NCI-H1417 treated with DMSO at 0.1 percent for 48 hours (cell line): ENCODE results near the gene ENGASE.

Experiments
- DNase-seq: peaks from one replicate; lab custom pipeline; 2025; lab: John Stamatoyannopoulos, UW

The ENGASE gene

GRCh38 chr17:79094261-79094660 is 19.6 kb downstream of the ENGASE start:
- DNase-seq: no peak

GRCh38 chr17:79095345-79096055 is 20.9 kb downstream of the ENGASE start:
- no peak for DNase-seq

- no peak for DNase-seq
Measured at GRCh38 chr17:79096477-79096876, 21.9 kb downstream of the ENGASE start.

- no peak for DNase-seq
Measured at GRCh38 chr17:79097226-79098055, 22.8 kb downstream of the ENGASE start.

GRCh38 chr17:79098282-79098867 is 23.8 kb downstream of the ENGASE start:
- DNase-seq: no peak

GRCh38 chr17:79100405-79100804 is 25.8 kb downstream of the ENGASE start:
- DNase-seq: no peak

- no peak for DNase-seq
Measured at GRCh38 chr17:79101111-79101673, 26.6 kb downstream of the ENGASE start.

- no peak for DNase-seq
Measured at GRCh38 chr17:79102214-79102613, 27.6 kb downstream of the ENGASE start.

- no peak for DNase-seq
Measured at GRCh38 chr17:79104898-79105600, 30.4 kb downstream of the ENGASE start.

- DNase-seq: no peak
Measured at GRCh38 chr17:79105937-79106336, 31.3 kb downstream of the ENGASE start.

- DNase-seq: no peak
Measured at GRCh38 chr17:79106958-79107357, 32.3 kb downstream of the ENGASE start.

GRCh38 chr17:79107499-79108231 is 33.0 kb downstream of the ENGASE start:
- no peak for DNase-seq

GRCh38 chr17:79108232-79108850 is 33.7 kb downstream of the ENGASE start:
- no peak for DNase-seq

- DNase-seq: no peak
Measured at GRCh38 chr17:79108870-79109269, 34.2 kb downstream of the ENGASE start.

GRCh38 chr17:79109584-79109983 is 35.0 kb downstream of the ENGASE start:
- DNase-seq: no peak

- no peak for DNase-seq
Measured at GRCh38 chr17:79111097-79111496, 36.5 kb downstream of the ENGASE start.

- DNase-seq: no peak
Measured at GRCh38 chr17:79112471-79112870, 37.8 kb downstream of the ENGASE start.

- no peak for DNase-seq
Measured at GRCh38 chr17:79113699-79114457, 39.3 kb downstream of the ENGASE start.

- peak; percentile 61 for DNase-seq
Measured at GRCh38 chr17:79114458-79115301, 40.1 kb downstream of the ENGASE start.
